Fibroblast of lung (primary cell): ENCODE data around the gene BLTP2. TPM values are rescaled to one million over a fixed set of nuclear protein-coding genes. Genes with fewer than 3 reads are reported as not detected.

Source experiments
- DNase-seq, 2 donors: peaks; one replicate each; pipeline versions ENCODE4 v3.0.0 to v3.0.0-alpha.2; 2010; ENCODE audit warnings: low read depth in 2 of 2
- H2AFZ ChIP-seq: 2 replicates; pipeline ENCODE4 v1.5.1; 2012; ENCODE audit warnings: low read length, control low read depth, inconsistent platforms
- H3K27ac ChIP-seq: 2 replicates; pipeline ENCODE4 v1.5.1; 2011; ENCODE audit warnings: low read length, control low read depth; ENCODE audit not compliant: insufficient read depth
- H3K27me3 ChIP-seq: 2 replicates; pipeline ENCODE4 v1.5.1; 2011; ENCODE audit warnings: mild to moderate bottlenecking, low read length; ENCODE audit not compliant: control insufficient read depth, insufficient read depth
- H3K36me3 ChIP-seq: 2 replicates; pipeline ENCODE4 v1.5.1; 2011; ENCODE audit warnings: low read length; ENCODE audit not compliant: control insufficient read depth, insufficient read depth
- H3K4me1 ChIP-seq: 2 replicates; pipeline ENCODE4 v1.5.1; 2011; ENCODE audit warnings: low read length; ENCODE audit not compliant: control insufficient read depth, insufficient read depth; ENCODE audit errors: extremely low read depth
- H3K4me2 ChIP-seq: 2 replicates; pipeline ENCODE4 v1.5.1; 2011; ENCODE audit warnings: low read length, control low read depth; ENCODE audit not compliant: insufficient read depth; ENCODE audit errors: extremely low read depth
- H3K4me3 ChIP-seq, 4 experiments: fragments of 200-600 bp in 1 of 4; sonication (generic) in 1 of 4; replicated peaks in 1 of 4; 2 replicates each; pipeline ENCODE4 v1.5.1; 2011 to 2016; ENCODE audit warnings: low read length in 4 of 4, low read depth in 3 of 4, mild to moderate bottlenecking in 3 of 4, control low read depth in 2 of 4, inconsistent platforms in 1 of 4, mixed read lengths in 1 of 4; ENCODE audit not compliant: insufficient read depth in 1 of 4; ENCODE audit errors: control extremely low read depth in 1 of 4
- H3K79me2 ChIP-seq: 2 replicates; pipeline ENCODE4 v1.5.1; 2012; ENCODE audit warnings: mild to moderate bottlenecking, low read length, inconsistent platforms; ENCODE audit not compliant: control insufficient read depth, insufficient read depth
- H3K9ac ChIP-seq: 2 replicates; pipeline ENCODE4 v1.5.1; 2011; ENCODE audit warnings: mild to moderate bottlenecking, low read length, control low read depth; ENCODE audit not compliant: insufficient read depth
- H3K9me3 ChIP-seq: 2 replicates; pipeline ENCODE4 v1.5.1; 2012; ENCODE audit warnings: low read depth, low read length; ENCODE audit not compliant: control insufficient read depth, insufficient read depth
- H4K20me1 ChIP-seq: 2 replicates; pipeline ENCODE4 v1.5.1; 2011; ENCODE audit warnings: low read length; ENCODE audit not compliant: control insufficient read depth, insufficient read depth; ENCODE audit errors: extremely low read depth
- CTCF ChIP-seq, 2 donors: IDR thresholded peaks in 1 of 2; conservative IDR thresholded peaks in 1 of 2; 1 replicate in 1 of 2; 2 replicates in 1 of 2; pipeline ENCODE4 v1.5.1; 2011 to 2012; ENCODE audit warnings: low read length in 2 of 2, control low read depth in 1 of 2, inconsistent platforms in 1 of 2, low read depth in 1 of 2, mild to moderate bottlenecking in 1 of 2
- EZH2 ChIP-seq: IDR thresholded peaks from 2 replicates; pipeline ENCODE4 v1.5.1; 2012; ENCODE audit warnings: low read length, control low read depth, mild to moderate bottlenecking; ENCODE audit errors: missing control alignments
- polyA plus RNA-seq, 2 donors: library from polyadenylated mRNA; depleted of rRNA in 1 of 2; stranded (reverse) in 1 of 2; unstranded in 1 of 2; fragments of >200 nt; gene quantifications; 2 replicates each; pipeline ENCODE4 v1.2.1, GENCODE V29; 2011 to 2012; ENCODE audit warnings: missing spikeins in 1 of 2
- total RNA-seq: library from RNA; depleted of rRNA; stranded (reverse); fragments of >200 nt; gene quantifications from 2 replicates; pipeline ENCODE4 v1.2.1, GENCODE V29; 2014

Gene BLTP2
- total and polyA plus RNA-seq, 2 donors (not counting 1 experiment from before 2014, with no cell fraction given): 74.9 to 160 TPM

- Histone ChIP-seq H3K4me3 (no peak overlapping the region), H3K27ac (no peak overlapping the region), H3K36me3 (peaks cover 24% of the 10 kb centered on the region), H2AFZ (no peak overlapping the region), H3K9ac (no peak overlapping the region), H3K4me1 (no peaks in the 10 kb centered on the region), H3K79me2 (no peaks in the 10 kb centered on the region), H3K27me3 (no peaks in the 10 kb centered on the region), H3K9me3 (no peaks in the 10 kb centered on the region), H4K20me1 (no peaks in the 10 kb centered on the region), H3K4me2 (no peak overlapping the region)
- TF ChIP-seq CTCF (conservative IDR thresholded peaks at IDR 0.05 in 1 of 2, IDR thresholded peaks at IDR 0.05 in 1 of 2; ENCODE audit: low read depth in 1 of 2, low read length in 2 of 2) (no peak), EZH2 (no peak)
- DNase-seq: no peak
These were observed 43.5 kb upstream of the BLTP2 start for GRCh38 chr17:28688481-28688880.

GRCh38 chr17:28686296-28686695, 41.3 kb upstream of the BLTP2 start:
- H3K27ac ChIP-seq: no peak overlapping the region
- no peaks in the 10 kb centered on the region for H3K9me3 ChIP-seq
- H3K4me1 ChIP-seq: no peaks in the 10 kb centered on the region
- peaks cover 32% of the 10 kb centered on the region for H3K36me3 ChIP-seq
- H3K27me3 ChIP-seq: no peaks in the 10 kb centered on the region
- no peak overlapping the region for H2AFZ ChIP-seq
- H3K4me2 ChIP-seq: no peak overlapping the region
- no peaks in the 10 kb centered on the region for H4K20me1 ChIP-seq
- no peak for DNase-seq
- TF ChIP-seq CTCF (conservative IDR thresholded peaks at IDR 0.05 in 1 of 2, IDR thresholded peaks at IDR 0.05 in 1 of 2; ENCODE audit: low read depth in 1 of 2, low read length in 2 of 2): no peak
- no peak for TF ChIP-seq EZH2
- no peaks in the 10 kb centered on the region for H3K79me2 ChIP-seq
- H3K9ac ChIP-seq: no peak overlapping the region
- H3K4me3 ChIP-seq: no peak overlapping the region

- H3K4me1 ChIP-seq: no peaks in the 10 kb centered on the region
- H3K4me2 ChIP-seq: no peak overlapping the region
- no peak overlapping the region for H2AFZ ChIP-seq
- H3K9ac ChIP-seq: no peak overlapping the region
- H3K4me3 ChIP-seq: no peak overlapping the region
- H3K27ac ChIP-seq: no peak overlapping the region
- DNase-seq: no peak
- TF ChIP-seq CTCF (conservative IDR thresholded peaks at IDR 0.05 in 1 of 2, IDR thresholded peaks at IDR 0.05 in 1 of 2; ENCODE audit: low read depth in 1 of 2, low read length in 2 of 2) (no peak), EZH2 (no peak)
- no peaks in the 10 kb centered on the region for H3K79me2 ChIP-seq
- H3K27me3 ChIP-seq: no peaks in the 10 kb centered on the region
- H3K9me3 ChIP-seq: no peaks in the 10 kb centered on the region
- no peaks in the 10 kb centered on the region for H4K20me1 ChIP-seq
- peaks cover 34% of the 10 kb centered on the region for H3K36me3 ChIP-seq
These were observed 40.4 kb upstream of the BLTP2 start for GRCh38 chr17:28685366-28685765.
